ENCODE data around the gene NAT9.

NAT9 gene

GRCh38 chr17:74818291-74818938, 42.3 kb upstream of the NAT9 start:
- no peak for ATAC-seq
- TF ChIP-seq TSHZ2 (CRISPR knock-in tag; IDR thresholded peaks at IDR 0.05), result no peak
- no peak for TF ChIP-seq BACH2 (CRISPR knock-in tag; IDR thresholded peaks at IDR 0.05; ENCODE audit: borderline replicate concordance)
- no peak for TF ChIP-seq ZFP30 (CRISPR knock-in tag; IDR thresholded peaks at IDR 0.05)
- no peak for TF ChIP-seq ISL1 (CRISPR knock-in tag; IDR thresholded peaks at IDR 0.05)
- no peak for TF ChIP-seq TCF4 (CRISPR knock-in tag; IDR thresholded peaks at IDR 0.05; ENCODE audit: borderline replicate concordance)
- TF ChIP-seq ZNF8 (CRISPR knock-in tag; IDR thresholded peaks at IDR 0.05), result no peak
- TF ChIP-seq ESRRG (CRISPR knock-in tag; IDR thresholded peaks at IDR 0.05), result no peak
- no peak for TF ChIP-seq ZNF565 (CRISPR knock-in tag; conservative IDR thresholded peaks at IDR 0.05; ENCODE audit: low read depth)
- TF ChIP-seq RARB (CRISPR knock-in tag; IDR thresholded peaks at IDR 0.05), result no peak

- TF ChIP-seq ZFP30 (CRISPR knock-in tag; IDR thresholded peaks at IDR 0.05) (no peak), ZNF70 (CRISPR knock-in tag; IDR thresholded peaks at IDR 0.05) (no peak)
- no peak for ATAC-seq
Measured at GRCh38 chr17:74816905-74817620, 40.9 kb upstream of the NAT9 start.

- ATAC-seq, result peak; percentile 65
- TF ChIP-seq ZNF8 (CRISPR knock-in tag; IDR thresholded peaks at IDR 0.05) (no peak), TOX (CRISPR knock-in tag; IDR thresholded peaks at IDR 0.05; ENCODE audit: borderline replicate concordance) (no peak), POU6F1 (CRISPR knock-in tag; IDR thresholded peaks at IDR 0.05; ENCODE audit: borderline replicate concordance, low read depth) (no peak)
Measured at GRCh38 chr17:74815550-74816370, 39.6 kb upstream of the NAT9 start.

- TF ChIP-seq TCF4 (CRISPR knock-in tag; IDR thresholded peaks at IDR 0.05; ENCODE audit: borderline replicate concordance) (no peak), ARNTL (CRISPR knock-in tag; IDR thresholded peaks at IDR 0.05; ENCODE audit: borderline replicate concordance, low read depth) (no peak), TOX (CRISPR knock-in tag; IDR thresholded peaks at IDR 0.05; ENCODE audit: borderline replicate concordance) (no peak), ZC3H10 (CRISPR knock-in tag; IDR thresholded peaks at IDR 0.05) (no peak), OSR1 (CRISPR knock-in tag; IDR thresholded peaks at IDR 0.05) (no peak), ISL1 (CRISPR knock-in tag; IDR thresholded peaks at IDR 0.05) (no peak), ESRRG (CRISPR knock-in tag; IDR thresholded peaks at IDR 0.05) (no peak), ZNF8 (CRISPR knock-in tag; IDR thresholded peaks at IDR 0.05) (no peak), ZFP30 (CRISPR knock-in tag; IDR thresholded peaks at IDR 0.05) (no peak), CSDC2 (CRISPR knock-in tag; IDR thresholded peaks at IDR 0.05) (no peak)
- no peak for ATAC-seq
Measured at GRCh38 chr17:74815067-74815466, 38.9 kb upstream of the NAT9 start.

- peak; percentile 17; the same call in 1 of the 3 replicates for ATAC-seq
- no peak for TF ChIP-seq ZC3H10 (CRISPR knock-in tag; IDR thresholded peaks at IDR 0.05)
- TF ChIP-seq ZNF565 (CRISPR knock-in tag; conservative IDR thresholded peaks at IDR 0.05; ENCODE audit: low read depth), result no peak
- no peak for TF ChIP-seq BACH2 (CRISPR knock-in tag; IDR thresholded peaks at IDR 0.05; ENCODE audit: borderline replicate concordance)
- TF ChIP-seq POU6F1 (CRISPR knock-in tag; IDR thresholded peaks at IDR 0.05; ENCODE audit: borderline replicate concordance, low read depth), result no peak
- no peak for TF ChIP-seq TSHZ2 (CRISPR knock-in tag; IDR thresholded peaks at IDR 0.05)
- no peak for TF ChIP-seq CSRNP3 (CRISPR knock-in tag; IDR thresholded peaks at IDR 0.05)
- TF ChIP-seq PATZ1 (CRISPR knock-in tag; IDR thresholded peaks at IDR 0.05; ENCODE audit: borderline replicate concordance), result no peak
Measured at GRCh38 chr17:74814453-74814852, 38.3 kb upstream of the NAT9 start.
